Osteocyte (in vitro differentiated cells): Measurements from ENCODE around the gene MARK4. TPM values are rescaled to one million over a fixed set of nuclear protein-coding genes. Genes with fewer than 3 reads are reported as not detected.

ENCODE experiments used
- DNase-seq: peaks from one replicate; pipeline ENCODE4 v3.0.0; 2021; ENCODE audit warnings: mixed read lengths; ENCODE audit not compliant: unreplicated experiment; ENCODE audit errors: extremely low spot score
- H3K27ac Mint-ChIP-seq: one replicate; pipeline ENCODE4 v1.8.0; 2021; ENCODE audit warnings: mild to moderate bottlenecking, mixed read lengths; ENCODE audit not compliant: unreplicated experiment
- H3K27me3 Mint-ChIP-seq: one replicate; pipeline ENCODE4 v1.8.0; 2021; ENCODE audit warnings: mixed read lengths; ENCODE audit not compliant: unreplicated experiment
- H3K36me3 Mint-ChIP-seq: one replicate; pipeline ENCODE4 v1.8.0; 2021; ENCODE audit warnings: mixed read lengths; ENCODE audit not compliant: unreplicated experiment
- H3K4me1 Mint-ChIP-seq: one replicate; pipeline ENCODE4 v1.8.0; 2021; ENCODE audit warnings: mixed read lengths; ENCODE audit not compliant: unreplicated experiment
- H3K4me3 Mint-ChIP-seq: one replicate; pipeline ENCODE4 v1.8.0; 2021; ENCODE audit warnings: mild to moderate bottlenecking, moderate library complexity, mixed read lengths; ENCODE audit not compliant: unreplicated experiment
- H3K9me3 Mint-ChIP-seq: one replicate; pipeline ENCODE4 v1.8.0; 2021; ENCODE audit warnings: mixed read lengths; ENCODE audit not compliant: unreplicated experiment
- total RNA-seq: library from RNA; stranded (reverse); gene quantifications from 2 replicates; pipeline ENCODE4 v1.2.1, GENCODE V29; 2021
- TF ChIP-seq, protein P1 (sequence below): fragments of 200-600 bp; sonication (generic); IDR thresholded peaks from 2 replicates; pipeline ENCODE4 v1.5.0; 2021; ENCODE audit warnings: antibody characterized with exemption, mild to moderate bottlenecking, moderate library complexity

Gene MARK4
- total RNA-seq, 1 donor from 2014 or later, result 61.2 TPM

DNA sequence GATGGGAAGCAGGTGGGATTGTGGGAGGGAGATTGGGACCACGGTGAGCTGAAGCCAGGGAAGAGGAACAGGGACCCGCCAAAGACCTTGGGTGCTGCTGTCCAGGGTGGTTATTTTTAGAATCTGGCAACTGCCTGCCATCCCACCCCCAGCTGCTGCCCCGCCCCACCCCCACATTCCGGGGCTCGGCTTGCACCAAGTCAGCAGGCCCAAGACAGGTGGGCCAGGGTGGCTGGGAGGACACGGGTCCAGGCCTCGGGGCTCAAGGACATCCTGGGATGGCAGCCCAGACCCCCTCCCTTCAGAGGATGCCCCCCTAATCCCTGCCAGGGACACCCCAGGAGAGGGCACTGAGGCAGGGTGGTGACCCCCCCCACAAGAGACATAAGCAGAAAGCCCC is 70.8 kb downstream of the MARK4 start:
- Mint-ChIP-seq H3K27ac (no peak overlapping the region), H3K9me3 (no peaks in the 10 kb centered on the region), H3K4me1 (peaks cover 14% of the 10 kb centered on the region), H3K27me3 (peaks cover 9% of the 10 kb centered on the region), H3K4me3 (no peak overlapping the region), H3K36me3 (no peaks in the 10 kb centered on the region)
- no peak for DNase-seq
- TF ChIP-seq, protein P1, sequence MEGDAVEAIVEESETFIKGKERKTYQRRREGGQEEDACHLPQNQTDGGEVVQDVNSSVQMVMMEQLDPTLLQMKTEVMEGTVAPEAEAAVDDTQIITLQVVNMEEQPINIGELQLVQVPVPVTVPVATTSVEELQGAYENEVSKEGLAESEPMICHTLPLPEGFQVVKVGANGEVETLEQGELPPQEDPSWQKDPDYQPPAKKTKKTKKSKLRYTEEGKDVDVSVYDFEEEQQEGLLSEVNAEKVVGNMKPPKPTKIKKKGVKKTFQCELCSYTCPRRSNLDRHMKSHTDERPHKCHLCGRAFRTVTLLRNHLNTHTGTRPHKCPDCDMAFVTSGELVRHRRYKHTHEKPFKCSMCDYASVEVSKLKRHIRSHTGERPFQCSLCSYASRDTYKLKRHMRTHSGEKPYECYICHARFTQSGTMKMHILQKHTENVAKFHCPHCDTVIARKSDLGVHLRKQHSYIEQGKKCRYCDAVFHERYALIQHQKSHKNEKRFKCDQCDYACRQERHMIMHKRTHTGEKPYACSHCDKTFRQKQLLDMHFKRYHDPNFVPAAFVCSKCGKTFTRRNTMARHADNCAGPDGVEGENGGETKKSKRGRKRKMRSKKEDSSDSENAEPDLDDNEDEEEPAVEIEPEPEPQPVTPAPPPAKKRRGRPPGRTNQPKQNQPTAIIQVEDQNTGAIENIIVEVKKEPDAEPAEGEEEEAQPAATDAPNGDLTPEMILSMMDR, result no peak

DNA sequence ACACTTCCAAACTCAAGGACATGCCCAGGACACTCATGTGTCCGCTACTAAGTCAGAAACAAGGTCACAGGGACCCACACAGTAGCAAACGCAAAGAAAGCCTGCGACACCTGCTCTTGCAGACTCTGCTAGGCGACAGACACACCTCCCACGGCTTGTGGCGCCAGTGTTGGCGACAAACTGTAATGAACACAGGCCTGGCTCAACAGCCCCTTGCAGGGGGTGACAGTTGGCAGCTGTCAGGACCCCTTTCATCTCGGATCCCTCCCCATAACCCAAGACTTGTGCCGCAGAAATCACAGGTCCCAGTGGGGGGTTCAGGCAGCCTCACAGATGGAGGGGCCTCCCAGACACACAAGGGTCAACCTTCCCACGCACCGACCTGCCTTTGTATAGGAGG is 71.2 kb downstream of the MARK4 start:
- Mint-ChIP-seq H3K4me3 (no peak overlapping the region), H3K4me1 (peaks cover 14% of the 10 kb centered on the region), H3K9me3 (no peaks in the 10 kb centered on the region), H3K27ac (no peak overlapping the region), H3K27me3 (peaks cover 8% of the 10 kb centered on the region), H3K36me3 (no peaks in the 10 kb centered on the region)
- TF ChIP-seq, protein P1, result no peak
- DNase-seq, result no peak

DNA sequence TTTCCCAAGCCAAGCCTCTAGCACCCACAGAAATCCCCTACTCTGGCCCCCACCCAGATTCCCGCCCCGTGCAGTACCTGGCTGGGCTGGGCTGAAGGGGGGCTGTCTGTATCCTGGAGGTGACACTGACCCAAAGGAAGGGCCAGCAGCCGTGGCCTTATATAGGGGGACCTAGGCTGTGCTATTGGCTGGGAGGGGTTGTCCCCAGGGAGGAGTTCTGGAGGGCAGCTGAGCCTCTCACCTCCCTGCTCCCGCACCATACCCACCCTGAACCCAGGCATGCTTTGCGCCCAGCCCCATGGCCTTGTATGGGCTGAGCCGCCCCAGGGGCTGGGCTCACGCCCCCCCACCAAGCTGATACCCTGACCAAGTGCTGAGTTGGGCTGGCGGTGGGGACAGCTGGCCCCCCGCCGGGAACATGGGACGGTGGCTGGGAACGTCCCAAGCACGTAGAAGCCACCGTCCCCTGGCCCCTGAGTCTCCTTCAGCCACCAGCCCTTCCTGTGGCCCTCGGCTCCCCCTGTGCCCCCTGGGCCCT is 71.7 kb downstream of the MARK4 start, which contains the start of gene CKM:
TSS of gene CKM (minus strand) at position 132 of the 538 bp plus-strand sequence. CDS start 3,162 bp downstream, outside the sequence.
- Mint-ChIP-seq H3K36me3 (no peaks in the 10 kb centered on the region), H3K4me1 (peaks cover 14% of the 10 kb centered on the region), H3K4me3 (peak within 1 kb of the TSS; percentile 56), H3K27ac (no peak within 1 kb of the TSS), H3K27me3 (peaks cover 4% of the 10 kb centered on the region), H3K9me3 (no peaks in the 10 kb centered on the region)
- no peak for DNase-seq
- TF ChIP-seq, protein P1, result no peak

DNA sequence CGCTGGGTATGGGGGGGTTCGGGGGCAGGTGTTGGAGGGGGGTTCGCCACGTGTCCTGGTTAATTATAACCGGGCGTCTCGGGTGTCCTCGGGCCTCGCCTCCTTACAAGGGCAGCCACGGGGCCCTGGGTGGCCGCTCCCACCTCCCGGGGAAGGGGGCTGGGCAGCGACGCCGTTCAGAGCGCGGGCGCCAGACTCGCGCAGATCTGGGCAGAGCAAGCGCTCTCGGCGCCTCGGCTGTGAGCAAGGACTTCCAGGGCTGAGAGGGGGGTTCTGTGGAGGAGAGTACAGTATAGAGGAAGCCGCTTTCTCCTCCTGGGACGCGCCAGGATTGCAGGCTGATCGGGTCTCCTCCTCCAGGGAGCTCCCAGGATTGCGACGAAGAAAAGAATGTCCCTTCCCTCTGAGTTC is 72.6 kb downstream of the MARK4 start:
- no peak overlapping the region for H3K27ac Mint-ChIP-seq
- H3K4me1 Mint-ChIP-seq, result peaks cover 14% of the 10 kb centered on the region
- TF ChIP-seq, protein P1, result no peak
- DNase-seq, result no peak
- peak overlapping the region; percentile 56 for H3K4me3 Mint-ChIP-seq
- no peaks in the 10 kb centered on the region for H3K36me3 Mint-ChIP-seq
- no peaks in the 10 kb centered on the region for H3K27me3 Mint-ChIP-seq
- no peaks in the 10 kb centered on the region for H3K9me3 Mint-ChIP-seq

DNA sequence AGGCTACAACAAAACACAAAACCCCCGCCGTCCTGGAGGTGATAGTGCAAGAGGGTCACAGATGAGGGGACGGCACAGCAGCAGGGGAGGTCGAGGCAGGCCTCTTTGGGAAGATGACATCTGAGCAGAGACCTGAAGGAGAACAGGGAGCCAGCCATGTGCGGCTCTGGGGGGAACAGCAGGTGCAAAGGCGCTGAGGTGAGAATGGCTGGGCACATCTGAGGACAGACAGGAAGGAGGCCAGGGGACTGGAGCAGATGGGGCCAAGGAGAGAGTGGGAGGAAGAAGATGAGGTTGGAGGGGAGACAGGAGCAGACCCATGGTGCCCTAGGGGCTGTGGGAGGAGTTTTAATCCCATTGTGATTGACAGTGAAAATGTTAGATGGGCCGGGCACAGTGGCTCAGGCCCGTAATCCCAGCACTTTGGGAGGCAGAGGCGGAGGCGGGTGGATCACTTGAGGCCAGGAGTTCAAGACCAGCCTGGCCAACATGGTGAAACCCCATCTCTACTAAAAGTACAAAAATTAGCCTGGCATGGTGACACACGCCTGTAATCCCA is 73.4 kb downstream of the MARK4 start:
- Mint-ChIP-seq H3K27me3 (no peaks in the 10 kb centered on the region), H3K9me3 (no peaks in the 10 kb centered on the region), H3K27ac (no peak overlapping the region), H3K4me3 (no peak overlapping the region), H3K4me1 (peaks cover 14% of the 10 kb centered on the region), H3K36me3 (no peaks in the 10 kb centered on the region)
- TF ChIP-seq, protein P1, result no peak
- no peak for DNase-seq
